HG03442 (cell line): Measurements from ENCODE around the gene FLNC.

Experiments used
- ATAC-seq: cut with Tn5 transposase; IDR thresholded peaks from one replicate; pipeline ENCODE4 v1.9.1; 2021; ENCODE audit warnings: mild to moderate bottlenecking, moderate library complexity; ENCODE audit not compliant: unreplicated experiment

FLNC gene, protein sequence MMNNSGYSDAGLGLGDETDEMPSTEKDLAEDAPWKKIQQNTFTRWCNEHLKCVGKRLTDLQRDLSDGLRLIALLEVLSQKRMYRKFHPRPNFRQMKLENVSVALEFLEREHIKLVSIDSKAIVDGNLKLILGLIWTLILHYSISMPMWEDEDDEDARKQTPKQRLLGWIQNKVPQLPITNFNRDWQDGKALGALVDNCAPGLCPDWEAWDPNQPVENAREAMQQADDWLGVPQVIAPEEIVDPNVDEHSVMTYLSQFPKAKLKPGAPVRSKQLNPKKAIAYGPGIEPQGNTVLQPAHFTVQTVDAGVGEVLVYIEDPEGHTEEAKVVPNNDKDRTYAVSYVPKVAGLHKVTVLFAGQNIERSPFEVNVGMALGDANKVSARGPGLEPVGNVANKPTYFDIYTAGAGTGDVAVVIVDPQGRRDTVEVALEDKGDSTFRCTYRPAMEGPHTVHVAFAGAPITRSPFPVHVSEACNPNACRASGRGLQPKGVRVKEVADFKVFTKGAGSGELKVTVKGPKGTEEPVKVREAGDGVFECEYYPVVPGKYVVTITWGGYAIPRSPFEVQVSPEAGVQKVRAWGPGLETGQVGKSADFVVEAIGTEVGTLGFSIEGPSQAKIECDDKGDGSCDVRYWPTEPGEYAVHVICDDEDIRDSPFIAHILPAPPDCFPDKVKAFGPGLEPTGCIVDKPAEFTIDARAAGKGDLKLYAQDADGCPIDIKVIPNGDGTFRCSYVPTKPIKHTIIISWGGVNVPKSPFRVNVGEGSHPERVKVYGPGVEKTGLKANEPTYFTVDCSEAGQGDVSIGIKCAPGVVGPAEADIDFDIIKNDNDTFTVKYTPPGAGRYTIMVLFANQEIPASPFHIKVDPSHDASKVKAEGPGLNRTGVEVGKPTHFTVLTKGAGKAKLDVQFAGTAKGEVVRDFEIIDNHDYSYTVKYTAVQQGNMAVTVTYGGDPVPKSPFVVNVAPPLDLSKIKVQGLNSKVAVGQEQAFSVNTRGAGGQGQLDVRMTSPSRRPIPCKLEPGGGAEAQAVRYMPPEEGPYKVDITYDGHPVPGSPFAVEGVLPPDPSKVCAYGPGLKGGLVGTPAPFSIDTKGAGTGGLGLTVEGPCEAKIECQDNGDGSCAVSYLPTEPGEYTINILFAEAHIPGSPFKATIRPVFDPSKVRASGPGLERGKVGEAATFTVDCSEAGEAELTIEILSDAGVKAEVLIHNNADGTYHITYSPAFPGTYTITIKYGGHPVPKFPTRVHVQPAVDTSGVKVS (N-terminal part only)

DNA sequence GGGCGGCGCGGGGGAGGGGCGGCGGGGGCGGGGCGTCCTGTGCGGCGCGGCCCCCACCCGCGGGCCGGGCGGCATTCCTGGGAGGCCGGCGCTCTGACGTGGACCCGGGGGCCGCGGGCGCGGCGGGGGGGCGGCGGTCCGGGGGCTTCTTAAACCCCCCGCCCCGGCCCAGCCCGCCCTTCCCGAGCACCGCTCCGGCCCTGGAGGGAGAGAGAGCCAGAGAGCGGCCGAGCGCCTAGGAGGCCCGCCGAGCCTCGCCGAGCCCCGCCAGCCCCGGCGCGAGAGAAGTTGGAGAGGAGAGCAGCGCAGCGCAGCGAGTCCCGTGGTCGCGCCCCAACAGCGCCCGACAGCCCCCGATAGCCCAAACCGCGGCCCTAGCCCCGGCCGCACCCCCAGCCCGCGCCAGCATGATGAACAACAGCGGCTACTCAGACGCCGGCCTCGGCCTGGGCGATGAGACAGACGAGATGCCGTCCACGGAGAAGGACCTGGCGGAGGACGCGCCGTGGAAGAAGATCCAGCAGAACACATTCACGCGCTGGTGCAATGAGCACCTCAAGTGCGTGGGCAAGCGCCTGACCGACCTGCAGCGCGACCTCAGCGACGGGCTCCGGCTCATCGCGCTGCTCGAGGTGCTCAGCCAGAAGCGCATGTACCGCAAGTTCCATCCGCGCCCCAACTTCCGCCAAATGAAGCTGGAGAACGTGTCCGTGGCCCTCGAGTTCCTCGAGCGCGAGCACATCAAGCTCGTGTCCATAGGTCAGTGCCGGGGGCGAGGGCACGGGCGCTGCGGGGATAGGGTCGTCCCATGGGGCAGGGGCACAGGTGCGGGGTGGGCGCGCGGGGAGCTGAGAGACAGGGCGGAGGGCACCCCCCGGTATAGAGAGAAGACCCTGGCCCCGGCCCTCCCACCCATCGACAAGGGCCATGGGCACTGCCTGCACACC, at the start of gene FLNC:
TSS of gene FLNC (plus strand) at position 176 of the 947 bp plus-strand sequence. CDS start at position 408, 232 bp downstream.
- no peak for ATAC-seq

DNA sequence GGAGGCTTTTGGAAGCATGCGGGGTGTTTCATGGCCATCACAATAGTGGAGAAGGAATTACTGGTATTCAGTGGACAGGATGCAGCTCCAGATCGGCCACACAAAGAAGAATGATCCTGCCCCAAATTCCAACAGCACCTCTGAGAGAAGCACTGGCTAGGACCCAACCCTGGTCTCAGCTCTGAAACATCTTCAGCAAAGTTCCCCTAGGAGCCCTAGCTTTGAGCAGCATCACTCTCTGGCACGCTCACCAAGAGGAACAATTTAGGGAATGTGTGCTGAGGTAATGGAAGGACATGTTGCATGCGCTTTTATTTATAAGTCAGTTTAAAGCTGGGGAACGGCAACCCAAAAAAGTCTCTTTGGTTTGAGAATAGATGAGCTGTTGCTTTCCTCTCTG, 49.1 kb upstream of the FLNC start:
- no peak for ATAC-seq

DNA sequence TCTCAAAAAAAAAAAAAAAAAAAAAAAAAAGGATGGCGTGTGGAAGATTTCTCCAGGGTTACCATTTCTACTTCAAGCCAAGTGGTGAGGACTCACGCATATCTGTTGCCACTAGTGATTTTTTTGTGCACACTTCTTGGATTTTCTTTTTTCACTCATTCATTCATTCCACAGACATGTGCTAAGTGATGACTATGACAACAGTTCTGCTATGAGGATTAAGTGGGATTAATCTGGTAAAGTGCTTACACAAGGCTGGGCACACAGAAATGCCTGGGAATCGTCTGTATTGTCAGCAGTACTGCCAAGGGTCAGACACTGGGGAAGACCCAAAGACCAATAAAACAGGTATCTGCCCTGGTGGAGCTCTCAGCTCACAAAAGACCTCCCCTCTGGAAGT, 48.4 kb upstream of the FLNC start:
- no peak for ATAC-seq

DNA sequence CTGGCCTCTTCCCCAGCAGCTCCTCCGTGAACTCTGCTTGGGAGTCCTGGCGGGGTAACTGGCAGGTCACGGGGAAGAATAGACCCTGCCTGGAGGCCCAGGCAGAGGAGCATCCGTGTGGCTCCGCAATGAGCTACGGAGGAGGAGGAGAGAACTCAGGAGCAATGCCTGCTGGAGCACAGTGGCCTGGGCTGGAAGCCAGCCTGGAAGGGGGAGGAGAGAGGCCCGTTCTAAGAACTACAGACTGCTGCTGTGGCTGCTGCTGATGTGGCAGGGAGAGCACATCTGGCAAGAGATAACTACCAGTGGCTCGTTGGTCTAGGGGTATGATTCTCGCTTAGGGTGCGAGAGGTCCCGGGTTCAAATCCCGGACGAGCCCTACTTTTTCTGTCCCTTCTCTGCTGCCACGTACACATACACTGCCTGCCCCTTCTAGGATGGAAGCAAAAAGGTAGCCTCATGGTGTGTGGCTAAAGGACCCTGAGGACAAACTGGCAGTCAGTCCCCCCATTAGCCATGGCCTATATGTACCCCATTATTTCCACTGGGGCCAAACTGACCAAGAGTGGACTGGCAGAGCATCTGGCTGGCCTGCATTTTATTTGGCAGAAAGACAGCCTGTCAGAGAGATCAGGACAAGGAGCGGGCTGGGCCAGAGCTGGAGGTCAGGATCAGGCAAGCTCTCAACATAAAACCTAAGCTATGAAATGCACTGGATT, 46.9 kb upstream of the FLNC start:
- ATAC-seq, result no peak

DNA sequence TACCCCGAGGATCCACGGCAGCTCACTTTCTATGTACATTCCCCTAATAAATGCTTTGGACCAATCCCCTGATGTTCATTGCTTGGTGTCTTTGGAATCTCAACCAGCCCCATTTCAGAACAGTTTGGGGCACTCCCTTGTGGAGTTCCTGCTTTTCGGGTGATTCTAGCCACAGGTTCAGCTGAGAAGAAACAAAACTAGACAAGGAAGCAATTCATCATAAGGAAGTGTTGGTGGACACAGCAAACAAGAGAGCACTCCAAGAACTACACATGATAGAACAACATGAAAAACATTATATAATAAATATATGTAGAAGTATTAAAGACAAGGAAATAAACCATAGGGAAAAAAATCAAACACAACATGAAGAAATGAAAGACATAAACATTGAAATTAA, 44.5 kb upstream of the FLNC start:
- no peak for ATAC-seq

DNA sequence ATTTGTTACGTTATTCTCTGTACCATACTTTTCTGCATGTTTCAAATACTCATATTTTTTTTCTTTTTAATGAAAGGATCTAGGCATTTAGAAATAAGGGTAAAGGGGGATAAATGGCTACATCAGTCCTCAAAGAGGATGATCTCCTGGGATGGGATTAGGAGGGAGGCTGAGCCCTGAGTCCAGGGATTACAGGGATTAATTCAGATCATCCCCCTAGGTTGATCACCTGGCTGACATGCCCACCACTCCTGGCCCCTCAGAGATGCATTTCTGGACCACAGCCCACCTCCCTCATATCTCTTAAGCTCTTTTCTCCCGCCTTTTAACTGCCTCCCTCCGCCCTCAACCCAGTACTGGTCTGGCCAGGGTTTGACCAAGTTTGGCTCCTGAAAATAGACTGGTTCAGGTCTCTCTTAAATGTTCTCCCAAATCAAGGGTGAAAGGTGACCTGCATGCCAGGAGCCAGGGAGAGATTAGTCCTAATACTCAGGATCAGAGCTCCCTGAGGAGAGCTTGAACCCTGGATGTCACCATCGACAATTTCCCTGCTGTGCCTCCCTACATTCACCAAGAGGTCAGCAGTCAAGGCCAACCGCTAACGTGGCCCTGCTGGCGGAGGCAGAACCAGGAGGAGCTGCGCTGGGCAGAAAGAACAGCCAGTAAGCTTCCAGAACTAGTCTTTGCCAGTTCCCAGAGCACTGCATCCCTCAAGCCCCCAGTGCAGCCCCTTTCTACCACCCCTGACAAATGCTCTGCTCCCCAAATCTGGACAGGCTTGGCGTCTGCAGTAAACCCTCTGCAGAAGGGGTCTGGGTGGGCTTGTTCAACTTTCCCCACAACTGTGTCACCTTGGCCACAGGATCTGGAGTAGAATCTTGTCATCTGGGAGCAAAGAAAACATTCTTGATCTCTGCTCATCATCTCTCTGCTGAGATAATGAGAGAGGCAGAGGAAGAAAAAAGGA, 41.5 kb upstream of the FLNC start:
- no peak for ATAC-seq

DNA sequence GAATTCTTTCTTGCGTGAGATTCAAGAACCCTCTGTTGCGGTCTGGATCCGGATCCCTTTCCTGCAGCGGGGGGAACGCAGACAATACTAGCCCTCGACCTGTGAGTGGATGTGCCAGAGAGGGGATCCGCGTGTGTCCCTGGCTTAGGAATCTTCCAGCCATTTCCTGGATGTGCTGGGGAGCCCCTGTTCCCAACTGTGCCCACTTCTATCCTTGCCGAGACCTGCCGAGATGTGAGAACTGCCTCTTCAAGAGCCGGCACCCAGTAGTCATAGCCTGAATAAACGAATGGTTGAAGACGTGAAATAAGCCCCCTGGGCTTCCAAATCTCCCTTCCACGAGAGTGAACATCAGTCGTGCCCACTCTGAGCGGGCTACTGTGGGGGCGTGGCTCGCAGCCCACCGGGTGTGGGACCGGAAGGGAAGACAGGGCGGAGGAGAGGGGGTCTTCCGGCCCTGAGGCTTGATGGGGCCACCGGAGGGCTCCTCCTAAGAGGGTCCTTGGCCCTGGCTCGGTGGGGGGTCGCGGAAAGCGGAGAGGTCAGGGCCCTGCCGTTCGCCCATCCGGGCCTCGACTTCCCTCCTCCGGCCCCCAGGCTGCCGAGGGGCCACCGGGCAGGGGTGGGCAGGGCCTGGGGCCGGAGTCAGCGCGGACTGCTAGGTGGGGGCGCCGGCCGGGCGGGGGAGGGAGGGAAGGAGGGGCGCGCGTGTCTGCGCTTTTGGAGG, 39.7 kb upstream of the FLNC start:
- ATAC-seq, result peak; percentile 19

DNA sequence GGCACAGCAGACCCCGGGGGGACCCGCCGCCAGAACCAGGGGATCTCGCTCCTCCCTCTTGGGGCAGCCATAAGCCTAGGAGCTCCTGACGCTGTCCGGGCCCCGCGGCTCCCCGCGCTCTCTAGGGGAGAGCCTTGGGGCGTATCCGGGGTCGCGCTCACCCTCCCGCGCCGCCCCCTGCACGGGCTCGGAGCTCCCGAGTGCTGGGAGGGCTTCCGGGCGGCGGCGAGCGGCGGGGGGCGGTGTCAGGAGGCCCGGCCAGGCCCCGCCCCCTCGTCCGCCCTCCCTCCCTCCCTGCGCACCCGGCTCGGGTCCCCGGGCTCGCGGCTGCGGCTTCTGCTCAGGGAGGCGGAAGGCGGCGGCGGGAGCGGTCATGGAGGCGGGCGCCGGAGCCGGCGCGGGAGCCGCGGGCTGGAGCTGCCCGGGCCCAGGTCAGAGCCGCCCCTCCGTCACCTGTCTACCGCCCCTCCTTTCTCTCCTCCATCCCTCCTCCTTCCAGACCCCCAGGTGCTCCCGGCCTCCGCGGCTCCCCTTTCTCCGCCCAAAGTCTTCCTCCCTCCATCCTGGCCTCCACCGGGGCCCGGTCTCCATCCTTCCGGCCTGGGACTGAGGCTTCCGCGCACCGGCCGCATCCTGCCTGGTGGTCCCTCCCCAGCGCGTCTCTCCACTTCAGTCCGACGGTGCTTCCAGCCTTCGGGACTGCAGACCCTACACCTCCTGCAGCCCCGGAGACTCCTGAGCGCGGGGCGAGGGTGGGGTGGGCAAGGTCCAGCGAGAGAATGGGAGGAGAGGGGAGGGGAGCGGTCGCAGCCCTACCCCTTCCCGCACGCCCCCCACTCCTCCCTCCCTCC, 38.9 kb upstream of the FLNC start, which contains the start of gene CCDC136:
TSS of gene CCDC136 (plus strand) at position 848 of the 851 bp plus-strand sequence. CDS start 444 bp downstream, outside the sequence.
- ATAC-seq, result peak; percentile 67

DNA sequence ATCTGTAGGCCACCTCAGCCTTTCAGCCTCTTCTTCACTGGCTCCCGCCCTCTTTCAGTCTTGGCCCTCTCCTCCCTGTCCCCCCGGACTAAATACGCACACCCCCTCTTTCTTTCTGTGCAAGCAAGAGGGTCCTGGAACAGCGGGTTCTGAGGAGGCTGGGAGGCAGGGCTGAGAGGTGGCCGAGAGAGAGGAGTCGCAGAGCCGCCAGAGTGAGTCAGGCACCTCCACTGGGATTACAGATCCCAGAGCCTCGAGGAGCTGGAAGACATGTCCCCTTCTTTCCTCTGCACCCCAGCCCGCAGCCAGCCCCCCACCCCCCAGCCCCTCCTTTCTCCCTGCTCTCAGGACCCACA, 38.3 kb upstream of the FLNC start:
- no peak for ATAC-seq

DNA sequence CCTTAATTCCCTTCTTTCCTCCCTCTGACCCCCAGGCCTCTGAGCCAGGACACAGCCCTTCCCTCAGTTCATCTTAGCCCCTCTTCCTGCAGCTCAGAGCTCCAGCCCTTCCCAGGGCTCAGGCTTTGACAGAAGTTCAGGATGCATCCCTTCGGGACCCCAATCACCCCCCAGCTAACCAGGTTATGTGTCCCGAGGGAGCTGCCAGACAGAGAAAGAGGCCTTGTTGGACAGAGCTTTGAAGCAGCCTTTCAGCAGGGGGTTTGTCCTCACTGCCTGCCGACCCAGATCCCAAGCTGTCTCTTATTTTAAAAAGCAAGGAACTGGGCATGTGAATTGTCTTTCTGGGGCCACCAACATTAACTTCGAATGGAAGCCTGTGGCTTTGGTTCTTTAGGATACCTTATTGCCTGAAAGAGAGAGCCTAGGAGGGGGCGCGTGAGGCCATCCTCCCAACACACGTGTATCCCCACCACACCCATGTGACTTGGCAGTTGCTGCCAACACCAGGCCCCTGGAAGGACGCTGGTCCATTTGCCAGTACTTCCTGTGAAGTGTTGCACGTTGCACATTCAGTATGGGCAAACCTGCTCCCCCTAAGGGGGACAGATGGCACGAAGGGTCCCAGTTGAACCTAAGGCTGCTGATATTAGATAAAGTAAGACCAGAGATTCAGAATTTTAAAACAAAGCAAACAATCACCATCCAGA, 37.6 kb upstream of the FLNC start:
- no peak for ATAC-seq

DNA sequence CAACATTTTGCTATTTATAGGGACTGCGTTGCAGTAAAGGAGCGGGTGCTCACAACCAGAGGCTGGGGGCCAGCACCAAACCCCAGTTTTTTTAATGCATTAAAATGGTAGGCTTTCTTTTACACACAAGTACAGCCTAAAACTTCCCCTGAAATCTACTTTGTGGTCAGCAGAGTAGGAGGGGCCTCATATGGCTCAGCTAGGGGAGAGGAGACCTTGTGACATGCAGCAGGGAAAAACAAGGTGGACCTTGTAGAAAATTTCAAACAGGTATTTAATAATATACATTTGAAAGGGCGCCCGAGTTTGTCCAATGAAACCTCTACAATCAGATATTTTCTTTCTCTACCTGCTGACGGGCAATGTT, 37.0 kb upstream of the FLNC start:
- no peak for ATAC-seq

DNA sequence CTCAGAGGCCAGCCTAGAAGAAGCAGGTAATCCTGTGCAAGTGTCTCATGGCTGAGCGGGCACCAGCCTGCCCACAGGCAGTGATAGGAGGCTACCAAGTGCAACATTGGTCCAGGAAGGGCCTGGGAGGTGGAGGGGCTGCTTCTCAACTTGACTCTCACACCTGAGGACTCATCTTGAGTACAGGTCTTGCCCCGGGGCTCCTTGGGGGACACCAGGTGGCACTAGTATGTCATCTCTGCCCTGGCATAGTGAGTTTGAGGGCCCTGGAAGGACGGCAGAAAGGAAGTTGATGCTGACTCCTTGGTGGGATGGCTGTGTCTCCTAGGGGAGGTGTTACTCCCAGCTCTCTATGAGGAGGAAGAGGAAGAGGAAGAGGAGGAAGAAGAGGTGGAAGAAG, 36.2 kb upstream of the FLNC start:
- no peak for ATAC-seq

DNA sequence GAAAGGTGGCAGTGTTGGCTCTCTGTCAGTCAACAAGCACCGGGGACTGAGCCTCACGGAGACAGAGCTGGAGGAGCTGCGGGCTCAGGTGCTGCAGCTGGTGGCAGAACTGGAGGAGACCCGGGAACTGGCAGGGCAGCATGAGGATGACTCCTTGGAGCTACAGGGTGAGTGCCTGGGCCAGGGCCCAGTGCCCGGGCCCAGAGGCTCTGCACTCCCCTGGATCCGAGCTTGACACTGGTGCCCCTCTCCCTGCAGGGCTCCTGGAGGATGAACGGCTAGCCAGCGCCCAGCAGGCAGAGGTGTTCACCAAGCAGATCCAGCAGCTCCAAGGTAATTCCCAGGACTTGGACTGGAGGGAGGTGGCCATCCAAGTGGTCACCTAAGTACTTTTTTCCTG, 35.8 kb upstream of the FLNC start:
- no peak for ATAC-seq

DNA sequence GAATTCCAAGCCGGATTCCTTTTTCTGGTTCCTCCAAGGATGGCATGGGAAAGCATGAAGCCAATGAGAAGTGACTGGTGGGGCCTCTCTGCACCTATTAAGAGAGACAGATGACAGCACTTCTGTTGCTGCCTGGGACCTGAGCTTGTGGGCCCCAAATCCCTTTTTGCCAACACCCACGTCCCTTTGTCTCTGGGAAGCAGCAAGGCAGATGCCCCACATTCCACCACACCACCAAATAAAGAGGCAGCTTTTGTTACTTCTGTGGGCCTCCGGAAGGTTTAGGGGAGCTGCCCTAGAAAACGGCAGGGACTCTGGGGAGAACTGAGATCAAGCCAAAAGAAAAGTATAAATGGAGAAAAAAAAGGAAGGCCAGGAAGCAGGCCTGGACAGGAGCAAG, 35.1 kb upstream of the FLNC start:
- no peak for ATAC-seq

DNA sequence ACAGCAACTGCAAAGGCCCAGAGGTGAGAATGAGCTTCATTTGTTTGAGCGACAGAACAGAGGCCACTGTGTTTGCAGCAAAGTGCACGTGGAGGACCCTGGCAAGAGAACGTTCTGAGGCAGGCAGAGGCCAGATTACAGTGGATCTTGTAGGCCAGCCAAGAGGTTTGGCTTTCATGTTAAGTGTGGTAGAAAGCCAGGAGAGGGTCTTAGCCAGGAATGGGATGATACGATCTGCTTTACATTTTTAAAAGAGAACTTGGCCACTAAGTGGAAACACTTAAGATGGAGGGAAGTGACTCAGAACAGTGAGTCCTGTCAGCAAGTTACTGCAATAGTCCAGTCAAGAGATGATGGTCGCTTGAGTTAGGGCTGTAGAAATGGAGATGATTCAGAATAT, 33.9 kb upstream of the FLNC start:
- no peak for ATAC-seq

DNA sequence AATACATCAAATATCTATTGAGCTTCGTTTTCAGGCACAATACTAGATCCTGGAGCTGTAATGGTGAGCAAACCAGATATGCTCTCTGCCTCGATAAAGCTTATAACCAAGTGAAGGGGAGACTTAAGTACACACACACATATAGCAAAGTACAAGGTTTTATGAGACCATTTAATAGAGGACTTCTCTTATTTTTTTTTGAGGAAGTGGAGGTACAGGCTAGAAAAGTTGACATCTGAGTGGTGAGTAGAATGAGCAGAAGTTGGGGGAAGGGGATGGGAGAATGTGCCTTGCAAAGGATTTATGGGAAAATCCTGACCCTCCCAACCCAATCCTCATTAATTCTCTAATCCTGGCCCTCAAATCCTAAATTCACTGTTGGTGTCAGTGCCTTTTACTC, 30.8 kb upstream of the FLNC start:
- ATAC-seq, result no peak
